Right renal cortex interstitium (tissue), 3 donors: ENCODE results near the gene THAP10. TPM values are rescaled to one million over a fixed set of nuclear protein-coding genes. Genes with fewer than 3 reads are reported as not detected.
"Not testable (repeated sequence)": the region's sequence is repeated elsewhere in the genome, so short reads cannot be mapped to it uniquely, and the experiment has no call there.

Source experiments
- DNase-seq, 3 donors: peaks; one replicate each; pipeline ENCODE4 v3.0.0-alpha.2; 2013; ENCODE audit warnings: low read depth in 3 of 3, low spot score in 2 of 3
- polyA plus RNA-seq, 3 donors: library from polyadenylated mRNA; unstranded; fragments of 120-200 nt; gene quantifications; one replicate each; pipeline ENCODE4 v1.2.1, GENCODE V29; 2013; ENCODE audit not compliant: insufficient read length in 3 of 3

THAP10 gene
- polyA plus RNA-seq, 3 donors, result 9.4 to 10.4 (median 9.6) TPM

DNA sequence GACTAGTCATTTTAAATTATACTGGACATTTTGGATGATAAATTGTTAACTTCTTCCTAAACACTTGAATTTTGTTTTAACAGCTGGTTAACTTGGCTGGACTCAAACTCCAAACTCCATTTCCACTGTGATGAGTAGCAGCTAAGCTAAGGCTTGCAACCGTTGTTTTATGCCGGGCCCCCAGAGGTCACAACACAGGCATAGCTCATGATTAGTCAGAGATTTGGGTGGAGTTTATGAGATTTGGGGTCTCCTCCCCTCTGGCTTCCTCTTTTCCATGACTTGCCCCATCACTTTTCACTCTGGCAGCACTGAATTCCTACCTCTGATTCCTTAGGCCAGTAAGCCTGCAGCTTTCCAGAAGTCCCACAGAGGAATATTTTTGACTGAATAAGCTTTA, 12.8 kb downstream of the THAP10 start:
- no peak for DNase-seq

DNA sequence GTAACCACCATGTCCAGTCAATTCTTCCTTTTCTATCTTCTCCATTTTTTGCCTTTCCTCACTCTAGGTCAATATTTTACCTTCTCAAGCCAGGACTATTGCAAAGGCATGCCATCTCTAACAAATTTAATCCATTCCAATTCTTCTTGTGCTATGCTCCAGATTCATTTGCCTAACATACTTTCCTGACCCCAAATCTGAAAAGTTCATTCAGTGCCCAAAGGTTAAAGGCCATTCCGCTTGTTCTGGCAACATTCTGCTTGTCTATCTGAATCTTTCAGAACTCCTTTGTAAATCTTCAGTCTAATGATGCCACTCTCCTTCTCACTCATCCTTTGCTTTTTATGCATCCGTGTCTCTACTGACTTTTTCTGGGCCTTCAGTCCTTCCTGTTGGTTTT, 15.6 kb downstream of the THAP10 start:
- no peak for DNase-seq

DNA sequence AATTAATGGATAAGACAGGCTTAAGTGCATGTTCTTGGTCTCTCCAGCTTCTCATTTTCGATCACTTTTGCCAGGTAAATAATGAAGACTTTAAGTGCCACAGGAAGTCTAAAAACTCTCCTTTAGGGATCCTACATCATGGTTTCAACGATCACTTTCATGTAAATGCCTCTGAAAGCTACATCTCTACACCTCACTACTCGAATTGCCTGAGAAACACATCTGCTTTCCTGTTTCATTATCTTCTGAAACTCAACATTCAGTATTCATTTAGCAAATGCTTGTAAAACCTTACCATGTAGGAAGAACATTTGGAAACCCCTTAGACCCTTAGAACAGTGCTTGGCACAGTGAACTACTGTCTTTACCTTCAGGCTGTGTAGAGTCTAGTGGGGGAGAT, 16.2 kb downstream of the THAP10 start:
- DNase-seq, result no peak

DNA sequence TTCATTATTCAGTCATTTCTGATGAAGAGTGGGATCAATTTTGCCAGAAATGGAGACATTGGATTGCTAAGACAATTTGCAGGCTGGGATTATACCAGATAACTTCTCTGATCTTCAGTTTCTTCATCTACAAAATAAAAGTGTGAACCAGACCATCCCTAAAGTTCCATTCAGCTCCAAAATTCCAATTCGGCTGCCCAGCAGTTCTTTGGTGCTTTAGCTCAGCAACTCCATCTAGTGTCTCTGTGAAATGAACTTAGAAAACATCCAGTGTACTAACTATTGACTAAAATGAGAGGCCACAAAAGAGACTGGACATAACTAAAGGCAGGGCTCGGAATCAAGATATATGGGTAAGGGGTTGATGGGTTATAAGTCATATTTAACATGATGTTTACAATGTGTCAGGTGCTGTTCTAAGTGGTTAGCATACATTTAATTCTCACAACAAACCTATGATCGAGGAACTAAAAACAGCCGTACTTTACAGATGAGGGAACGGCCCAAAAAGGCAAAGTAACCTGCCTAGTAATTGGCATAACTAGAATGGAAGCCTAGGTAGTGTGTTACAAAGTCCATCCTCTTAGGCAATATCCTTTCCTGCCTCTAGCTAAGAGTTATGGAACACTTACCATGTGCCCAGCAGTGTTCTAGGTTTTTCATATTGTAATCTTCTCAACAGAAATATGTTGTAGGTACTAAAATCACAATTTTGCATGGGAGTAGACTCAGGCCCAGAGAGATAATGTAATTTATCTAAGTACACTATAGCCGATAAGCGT, 17.0 kb downstream of the THAP10 start:
- DNase-seq, result no peak

DNA sequence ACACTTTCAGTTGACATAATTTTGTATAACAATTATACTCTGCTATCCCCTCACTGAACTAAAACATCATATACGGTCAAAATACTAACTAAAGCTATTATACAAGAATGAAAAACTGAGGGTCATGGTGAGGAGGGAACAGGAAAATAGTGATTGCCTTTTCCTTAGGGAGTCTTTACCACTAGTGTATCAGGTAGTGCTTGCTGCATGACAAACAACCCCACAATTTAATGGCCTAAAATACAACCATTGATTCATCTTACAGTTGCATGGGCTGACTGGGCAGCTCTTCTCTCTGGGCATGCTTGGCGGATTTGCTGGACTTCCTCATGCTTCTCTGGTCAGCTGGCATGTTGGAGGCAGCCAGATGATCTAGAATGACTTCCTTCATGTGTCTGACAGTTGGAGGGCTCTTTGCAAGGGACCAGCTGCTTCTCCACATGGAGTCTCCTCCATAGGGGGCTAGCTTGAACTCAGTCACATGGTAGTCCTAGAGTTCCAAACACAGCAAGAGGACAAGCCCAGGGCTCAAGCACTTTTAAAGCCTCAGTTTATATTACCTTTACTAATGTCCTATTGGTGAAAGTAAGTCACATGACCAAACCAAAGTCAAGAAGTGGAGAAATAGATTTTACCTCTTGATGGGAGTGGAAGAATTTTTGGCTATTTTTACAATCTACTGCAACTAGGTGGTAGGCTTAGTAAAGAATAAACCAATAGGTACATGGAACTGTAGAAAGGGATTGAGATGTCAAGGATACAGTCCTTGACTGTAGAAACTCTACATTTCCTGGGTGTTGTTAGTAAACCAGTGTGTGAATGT, 18.8 kb downstream of the THAP10 start:
- no peak for DNase-seq

DNA sequence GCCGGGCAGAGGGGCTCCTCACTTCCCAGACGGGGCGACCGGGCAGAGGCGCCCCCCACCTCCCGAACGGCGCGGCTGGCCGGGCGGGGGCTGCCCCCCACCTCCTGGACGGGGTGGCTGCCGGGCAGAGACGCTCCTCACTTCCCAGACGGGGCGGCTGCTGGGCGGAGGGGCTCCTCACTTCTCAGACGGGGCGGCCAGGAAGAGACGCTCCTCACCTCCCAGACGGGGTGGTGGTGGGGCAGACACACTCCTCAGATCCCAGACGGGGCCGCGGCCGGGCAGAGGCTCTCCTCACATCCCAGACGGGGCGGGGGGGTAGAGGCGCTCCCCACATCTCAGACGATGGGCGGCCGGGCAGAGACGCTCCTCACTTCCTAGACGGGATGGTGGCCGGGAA, 20.7 kb downstream of the THAP10 start:
- not testable (repeated sequence) for DNase-seq

DNA sequence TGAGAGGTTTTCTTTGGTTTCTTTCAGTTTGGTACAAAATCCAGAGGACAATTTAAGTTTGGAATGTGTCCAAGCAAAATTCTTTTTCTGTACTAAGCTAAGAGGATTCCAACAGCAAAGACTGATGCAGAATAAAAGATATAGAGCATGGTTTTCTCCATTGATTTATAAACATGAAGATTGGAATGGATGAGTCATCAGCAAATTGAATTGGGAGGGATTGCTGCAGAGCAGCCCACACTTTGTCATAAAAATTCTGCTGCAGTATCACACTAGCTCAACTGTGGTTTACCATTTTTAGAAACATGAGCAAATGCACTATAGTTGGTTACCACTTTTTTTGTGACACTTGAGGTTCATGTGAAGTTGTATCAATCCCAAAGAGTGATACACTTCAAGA, 22.2 kb downstream of the THAP10 start:
- no peak for DNase-seq

DNA sequence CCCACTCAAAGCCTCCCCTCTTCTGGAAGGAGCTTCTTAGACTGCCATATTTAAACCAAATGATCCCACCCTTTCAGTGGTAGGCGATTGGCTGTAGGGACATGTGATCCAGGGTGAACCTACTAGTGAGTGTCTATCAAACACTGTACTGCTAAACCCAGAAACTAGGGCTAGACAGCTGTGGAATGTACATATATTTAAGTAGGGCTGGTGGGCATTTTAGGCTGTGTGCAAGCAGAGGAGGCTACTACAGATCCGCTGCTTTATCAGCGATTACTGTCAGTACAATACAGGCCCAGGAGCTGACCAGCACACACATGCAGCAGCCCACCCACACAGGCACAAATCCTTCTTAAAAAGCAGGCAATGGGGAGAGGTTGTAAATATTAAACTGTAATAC, 22.9 kb downstream of the THAP10 start:
- DNase-seq, result no peak

DNA sequence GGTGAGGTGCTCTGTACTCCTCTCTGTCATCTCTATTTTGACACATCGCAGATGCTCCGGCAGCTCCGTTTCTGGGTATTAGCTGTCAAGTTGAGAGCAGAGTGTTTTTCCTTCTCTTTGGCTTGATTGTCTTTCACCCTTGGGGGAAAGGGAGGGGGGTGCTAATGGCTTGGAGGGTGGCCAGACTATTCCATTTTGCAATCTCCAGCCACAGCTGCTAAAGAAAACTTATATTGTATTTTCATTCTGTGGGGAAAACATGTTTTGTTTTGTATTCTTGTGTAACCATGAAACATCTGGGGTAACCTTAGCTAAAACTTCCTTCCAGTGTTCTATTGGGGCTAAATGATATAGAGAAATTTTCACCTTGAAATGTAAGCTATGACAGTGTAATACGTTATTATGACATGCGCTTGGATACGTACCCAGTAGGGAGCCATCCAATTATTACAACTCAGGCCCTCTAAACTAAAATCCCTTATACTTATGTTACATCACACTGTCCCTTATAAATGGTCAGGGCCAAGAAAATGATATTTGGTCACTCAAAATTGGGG, 24.2 kb downstream of the THAP10 start:
- DNase-seq, result no peak

DNA sequence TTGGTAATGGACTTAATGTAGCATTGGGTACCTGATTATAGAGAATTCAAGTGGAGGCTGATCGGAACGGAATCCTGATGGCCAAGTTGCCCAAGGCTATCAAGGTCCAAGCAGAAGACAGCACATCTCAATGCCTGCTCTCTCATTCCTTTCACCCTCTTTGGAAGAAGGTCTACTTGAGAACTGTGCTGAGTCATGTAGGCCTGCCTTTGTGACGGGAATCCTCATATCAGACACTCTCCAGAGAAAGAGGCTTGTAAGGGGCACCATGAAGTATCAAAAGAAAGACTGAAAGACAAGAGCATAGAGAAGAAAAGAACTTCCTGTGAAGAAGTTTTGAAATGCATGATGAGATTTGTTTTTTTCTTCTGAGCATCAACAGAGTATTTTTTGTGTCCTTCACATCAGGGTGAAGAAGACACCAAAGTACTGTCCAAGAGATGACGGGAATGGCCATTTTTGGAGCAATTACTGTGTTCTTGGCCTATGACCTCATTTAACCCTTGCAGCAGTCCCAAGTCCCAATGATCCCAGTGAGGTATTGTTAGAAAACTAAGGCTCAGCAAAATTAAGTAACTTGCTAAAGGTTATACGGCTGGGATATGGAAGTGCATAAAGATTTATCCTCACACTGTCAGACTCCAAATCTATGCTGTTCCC, 25.1 kb downstream of the THAP10 start:
- no peak for DNase-seq

DNA sequence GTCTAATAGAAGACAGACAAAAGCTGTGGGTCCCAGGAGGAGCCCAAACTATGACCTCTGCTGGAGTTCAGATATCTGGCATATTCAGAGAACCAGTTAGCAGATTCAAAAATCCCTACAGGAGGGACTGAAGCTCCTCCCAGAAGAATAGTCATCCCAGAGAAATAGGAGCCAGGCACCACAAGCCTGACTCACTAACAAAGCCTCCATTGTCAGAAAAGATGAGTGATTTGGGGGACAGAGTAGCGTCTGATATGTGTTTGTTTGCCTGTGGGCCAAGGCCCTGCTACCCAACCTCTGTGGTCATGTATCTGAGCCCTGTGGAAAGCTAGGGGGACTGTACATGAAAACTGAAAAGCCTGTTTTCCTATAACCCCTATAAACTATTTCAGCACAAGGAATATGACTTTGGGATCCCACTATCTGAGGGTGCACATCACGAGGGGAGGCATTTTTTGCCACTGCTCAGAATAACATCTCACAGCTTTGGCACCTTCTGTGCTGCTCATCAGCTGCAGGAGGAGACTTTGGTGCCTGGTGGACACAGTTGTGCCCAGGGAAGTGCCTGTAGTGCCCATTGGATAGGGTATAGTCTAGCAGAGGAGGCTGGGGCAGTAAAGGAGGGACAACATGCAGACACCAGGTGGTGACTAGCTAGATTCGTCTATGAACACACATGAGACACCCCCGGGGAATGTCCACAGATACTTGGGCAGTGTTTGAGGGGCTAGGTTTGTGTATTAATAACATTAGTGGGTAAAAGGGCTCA, 28.6 kb downstream of the THAP10 start:
- no peak for DNase-seq

DNA sequence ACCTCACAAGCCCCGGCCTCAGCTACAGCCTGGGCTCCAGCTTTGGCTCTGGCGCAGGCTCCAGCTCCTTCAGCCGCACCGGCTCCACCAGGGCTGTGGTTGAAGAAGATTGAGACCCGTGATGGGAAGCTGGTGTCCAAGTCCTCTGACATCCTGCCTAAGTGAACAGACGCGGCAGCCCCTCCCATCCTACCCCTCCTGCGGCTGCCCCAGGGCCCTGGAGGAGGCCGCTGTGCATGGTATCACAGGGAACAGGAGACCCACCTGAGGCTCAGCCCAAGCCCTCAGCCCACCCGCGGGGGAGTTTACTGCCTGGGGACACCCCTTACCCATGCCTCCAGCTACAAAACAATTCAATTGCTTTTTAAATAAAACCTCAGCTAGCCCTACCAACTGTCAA, 32.2 kb downstream of the THAP10 start:
- no peak for DNase-seq

DNA sequence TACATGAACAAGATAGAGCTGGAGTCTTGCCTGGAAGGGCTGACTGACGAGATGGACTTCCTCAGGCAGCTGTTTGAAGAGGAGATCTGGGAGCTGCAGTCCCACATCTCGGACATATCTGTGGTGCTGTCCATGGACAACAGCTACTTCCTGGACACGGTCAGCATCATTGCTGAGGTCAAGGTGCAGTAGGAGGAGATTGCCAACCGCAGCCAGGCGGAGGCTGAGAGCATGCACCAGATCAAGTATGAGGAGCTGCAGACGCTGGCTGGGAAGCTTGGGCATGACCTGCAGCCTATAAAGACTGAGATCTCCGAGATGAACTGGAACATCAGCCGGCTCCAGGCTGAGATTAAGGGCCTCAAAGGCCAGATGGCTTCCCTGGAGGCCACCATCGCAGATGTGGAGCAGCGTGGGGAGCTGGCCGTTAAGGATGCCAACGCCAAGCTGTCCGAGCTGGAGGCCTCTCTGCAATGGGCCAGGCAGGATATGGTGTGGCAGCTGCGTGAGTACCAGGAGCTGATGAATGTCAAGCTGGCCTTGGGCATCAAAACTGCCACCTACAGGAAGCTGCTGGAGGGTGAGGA, 32.8 kb downstream of the THAP10 start:
- no peak for DNase-seq

DNA sequence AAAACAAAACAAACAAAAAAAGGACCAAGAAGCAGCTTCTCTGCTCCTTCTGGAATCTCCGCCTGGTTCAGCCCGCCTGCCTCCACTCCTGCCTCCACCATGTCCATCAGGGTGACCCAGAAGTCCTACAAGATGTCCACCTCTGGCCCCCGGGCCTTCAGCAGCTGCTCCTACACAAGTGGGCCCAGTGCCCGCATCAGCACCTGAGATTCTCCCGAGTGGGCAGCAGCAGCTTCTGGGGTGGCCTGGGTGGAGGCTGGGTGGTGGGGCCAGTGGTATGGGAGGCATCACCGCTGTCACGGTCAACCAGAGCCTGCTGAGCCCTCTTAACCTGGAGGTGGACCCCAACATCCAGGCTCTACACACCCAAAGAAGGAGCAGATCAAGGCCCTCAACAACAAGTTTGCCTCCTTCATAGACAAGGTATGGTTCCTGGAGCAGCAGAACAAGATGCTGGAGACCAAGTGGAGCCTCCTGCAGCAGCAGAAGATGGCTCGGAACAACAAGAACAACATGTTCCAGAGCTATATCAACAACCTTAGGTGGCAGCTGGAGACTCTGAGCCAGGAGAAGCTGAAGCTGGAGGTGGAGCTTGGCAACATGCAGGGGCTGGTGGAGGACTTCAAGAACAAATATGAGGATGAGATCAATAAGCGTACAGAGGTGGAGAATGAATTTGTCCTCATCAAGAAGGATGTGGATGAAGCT, 33.5 kb downstream of the THAP10 start:
- DNase-seq, result not testable (repeated sequence)

DNA sequence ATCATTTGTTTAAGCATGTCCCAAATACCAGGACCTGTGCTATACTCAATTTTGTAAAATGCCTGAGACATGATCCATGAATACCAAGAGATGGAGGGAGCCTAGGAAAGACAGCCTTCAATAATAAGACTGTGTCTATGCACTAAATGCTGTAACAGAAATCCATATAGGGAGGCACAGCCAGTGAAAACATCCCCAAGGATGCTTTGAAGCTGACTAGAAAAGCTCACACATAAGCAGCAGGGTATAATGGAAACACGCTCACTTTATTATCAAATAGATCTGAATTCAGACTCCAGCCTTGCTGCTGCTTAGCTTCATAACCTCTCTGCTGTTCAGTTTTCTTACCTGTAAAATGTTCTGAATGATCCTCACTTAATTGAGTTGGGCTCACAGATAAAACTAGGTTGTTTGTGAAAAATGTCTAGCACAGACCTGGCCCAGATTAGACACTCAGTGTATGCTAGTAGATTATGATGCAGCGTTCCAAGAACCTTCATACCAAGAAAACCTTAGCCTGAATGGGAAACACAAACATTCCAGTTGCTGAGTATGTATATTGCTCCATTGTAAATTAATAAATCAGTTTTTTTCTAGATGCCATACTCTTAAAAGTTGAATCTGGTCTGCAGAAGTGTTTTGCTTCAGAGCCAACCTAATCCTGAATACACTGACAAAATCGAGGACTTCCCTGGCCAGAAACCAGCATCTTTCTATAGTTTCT, 34.5 kb downstream of the THAP10 start:
- no peak for DNase-seq

DNA sequence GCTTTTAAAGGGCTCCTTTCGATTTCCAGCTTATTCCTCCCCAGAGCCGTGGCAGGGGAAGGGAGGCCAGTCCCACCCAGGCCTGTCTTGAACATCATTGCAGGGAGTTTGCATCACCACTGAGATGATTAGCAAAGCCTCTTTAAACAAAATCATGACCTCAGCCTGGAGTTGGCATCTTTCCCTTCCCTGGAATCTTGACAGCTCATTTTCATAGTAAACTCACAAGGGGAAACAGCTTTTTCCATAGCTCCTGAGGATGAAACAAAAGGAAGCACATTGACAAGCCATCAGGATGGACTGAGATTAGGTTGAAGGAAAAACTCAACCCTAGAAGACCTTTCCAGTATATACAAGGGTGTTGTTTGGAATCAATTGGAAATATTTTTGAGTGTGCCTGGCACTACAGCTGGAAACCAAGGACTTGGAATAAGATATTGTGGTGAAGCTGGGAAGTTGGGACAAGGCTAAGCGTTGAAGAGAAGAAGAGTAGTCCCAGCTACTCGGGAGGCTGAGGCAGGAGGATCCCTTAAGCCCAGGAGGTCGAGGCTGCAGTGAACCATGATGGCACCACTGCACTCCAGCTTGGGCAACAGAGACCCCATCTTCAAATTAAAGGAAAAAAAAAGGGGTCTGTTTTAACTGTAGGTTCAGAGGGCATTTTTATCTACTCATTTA, 35.2 kb downstream of the THAP10 start:
- DNase-seq, result no peak

DNA sequence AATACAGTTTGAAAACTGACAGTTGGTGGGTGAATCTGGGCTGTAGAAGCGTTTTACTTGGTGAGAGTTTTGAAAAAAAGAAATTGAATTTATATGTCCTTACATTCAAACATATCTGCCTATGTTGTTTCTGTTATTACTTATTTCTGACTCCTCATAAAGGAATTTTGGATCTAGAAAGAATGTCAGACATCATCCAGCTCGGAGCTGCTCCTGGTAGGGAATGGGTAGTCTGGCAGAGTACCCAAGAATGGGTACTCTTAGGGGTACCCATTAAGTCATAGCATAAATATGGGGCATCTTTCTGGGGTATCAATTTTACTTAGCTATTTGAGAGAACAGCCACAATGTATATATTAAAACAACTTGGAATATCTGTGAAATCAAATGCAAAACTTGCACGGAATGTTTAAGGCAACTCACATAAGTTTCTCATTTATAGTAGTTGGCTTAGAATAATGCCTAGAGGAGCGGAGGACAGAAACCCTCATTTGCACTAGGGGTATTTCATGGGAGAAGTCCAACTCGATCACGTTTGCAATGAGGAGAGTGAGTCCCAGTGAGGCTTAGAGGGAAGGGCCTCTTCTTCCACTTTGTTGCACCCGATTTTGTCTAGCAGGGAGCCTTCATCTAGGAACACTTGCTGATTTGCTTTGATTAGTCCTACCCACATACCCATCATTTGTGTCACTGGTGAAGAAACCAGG, 35.9 kb downstream of the THAP10 start:
- no peak for DNase-seq

DNA sequence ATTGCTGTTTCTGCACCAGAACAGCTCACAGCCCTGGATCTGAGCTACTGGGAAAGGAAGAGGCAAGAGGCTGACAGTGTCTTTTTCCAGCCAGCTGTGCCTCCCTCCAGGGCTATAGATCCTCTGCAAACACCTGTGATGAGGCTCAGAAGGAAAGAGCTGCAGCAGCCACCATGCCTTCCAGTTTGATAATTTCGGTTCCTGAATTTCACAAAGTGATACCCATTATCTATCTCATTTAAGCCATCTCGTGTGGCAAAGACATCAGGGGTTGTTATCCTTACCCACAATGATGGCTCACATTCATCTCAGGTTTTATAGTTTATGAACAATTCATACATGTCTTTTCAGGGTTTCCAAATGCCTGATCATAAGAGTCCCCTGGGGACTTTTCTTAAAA, 36.5 kb downstream of the THAP10 start:
- DNase-seq, result no peak
